Measurements from ENCODE around the gene TMOD2. TPM values are rescaled to one million over a fixed set of nuclear protein-coding genes. Genes with fewer than 3 reads are reported as not detected.

Gene TMOD2
- total RNA-seq, 1 donor = 9.8 TPM

DNA sequence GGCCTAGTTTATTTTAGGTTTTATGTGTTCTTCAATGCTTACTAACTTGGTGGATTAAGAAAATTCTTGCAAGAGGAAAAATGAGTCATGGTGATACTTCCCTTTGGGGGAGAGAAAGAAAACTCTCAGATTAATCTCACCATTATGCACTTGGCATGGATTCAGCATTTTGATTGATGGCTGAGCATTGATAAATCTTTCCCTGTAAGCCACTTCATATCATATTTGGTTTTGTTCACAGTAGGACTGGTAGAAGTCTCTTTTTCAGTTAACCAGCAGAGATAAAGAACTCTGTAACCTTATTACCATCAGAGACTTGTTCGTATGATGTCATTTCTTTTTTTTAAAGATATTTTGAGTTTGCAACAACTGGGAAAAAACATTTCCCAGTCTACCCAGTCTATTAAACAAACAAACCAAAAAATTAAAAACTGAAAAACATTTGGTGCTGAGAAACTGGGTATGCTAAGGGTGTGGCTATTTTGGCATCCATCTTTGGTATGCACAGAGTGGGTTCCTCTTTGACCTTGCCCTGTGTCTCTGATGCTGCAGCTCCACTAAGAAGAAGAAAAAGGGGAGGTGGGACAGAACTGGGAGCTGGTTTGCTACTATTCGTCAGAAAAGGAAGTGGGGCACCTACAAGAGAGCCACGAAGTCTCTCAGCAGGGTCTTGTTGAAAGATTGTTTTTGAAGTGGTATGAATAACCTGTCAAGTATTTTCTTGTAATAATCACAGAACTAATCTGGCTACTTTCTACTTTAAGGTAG, 95.2 kb downstream of the TMOD2 start:
- H3K27me3 ChIP-seq (ENCODE audit: insufficient read depth, low read length) = no peaks in the 10 kb centered on the region
- H3K4me1 ChIP-seq (ENCODE audit: insufficient read depth, low read length) = peaks cover 40% of the 10 kb centered on the region

DNA sequence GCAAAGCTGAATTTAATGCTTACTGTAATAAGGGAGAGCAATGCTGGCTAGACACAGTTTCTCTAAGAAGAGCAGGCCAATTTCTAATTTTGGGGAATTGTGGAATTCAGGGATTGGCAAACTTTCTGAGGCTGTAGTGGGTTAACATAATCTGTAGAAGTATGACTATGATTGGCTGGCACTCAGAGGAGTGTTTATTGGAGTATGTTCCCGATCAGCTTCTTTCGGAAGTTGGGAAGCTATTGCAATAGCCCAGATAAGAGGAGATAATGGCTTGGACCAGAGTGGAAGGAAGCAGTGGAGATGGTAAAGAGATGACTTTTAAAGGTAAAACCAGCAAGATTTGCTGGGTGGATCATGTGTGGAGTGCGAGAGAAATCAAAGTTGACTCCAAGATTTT, 97.4 kb downstream of the TMOD2 start:
- Histone ChIP-seq H3K27ac (ENCODE audit: low read depth, low read length) (no peak overlapping the region), H3K27me3 (ENCODE audit: insufficient read depth, low read length) (no peaks in the 10 kb centered on the region), H3K79me2 (ENCODE audit: insufficient read depth, low read length) (peaks cover 90% of the 10 kb centered on the region), H3K36me3 (ENCODE audit: insufficient read depth, low read length) (no peaks in the 10 kb centered on the region), H3K4me2 (ENCODE audit: insufficient read depth, low read length) (no peak overlapping the region), H2AFZ (ENCODE audit: low read length) (no peak overlapping the region), H3K4me1 (ENCODE audit: insufficient read depth, low read length) (peaks cover 28% of the 10 kb centered on the region), H4K20me1 (ENCODE audit: insufficient read depth, low read length) (peaks cover 38% of the 10 kb centered on the region), H3K4me3 (ENCODE audit: insufficient read depth, low read length) (no peak overlapping the region), H3K9me3 (ENCODE audit: low read depth, low read length) (no peaks in the 10 kb centered on the region)
- TF ChIP-seq, protein P1, sequence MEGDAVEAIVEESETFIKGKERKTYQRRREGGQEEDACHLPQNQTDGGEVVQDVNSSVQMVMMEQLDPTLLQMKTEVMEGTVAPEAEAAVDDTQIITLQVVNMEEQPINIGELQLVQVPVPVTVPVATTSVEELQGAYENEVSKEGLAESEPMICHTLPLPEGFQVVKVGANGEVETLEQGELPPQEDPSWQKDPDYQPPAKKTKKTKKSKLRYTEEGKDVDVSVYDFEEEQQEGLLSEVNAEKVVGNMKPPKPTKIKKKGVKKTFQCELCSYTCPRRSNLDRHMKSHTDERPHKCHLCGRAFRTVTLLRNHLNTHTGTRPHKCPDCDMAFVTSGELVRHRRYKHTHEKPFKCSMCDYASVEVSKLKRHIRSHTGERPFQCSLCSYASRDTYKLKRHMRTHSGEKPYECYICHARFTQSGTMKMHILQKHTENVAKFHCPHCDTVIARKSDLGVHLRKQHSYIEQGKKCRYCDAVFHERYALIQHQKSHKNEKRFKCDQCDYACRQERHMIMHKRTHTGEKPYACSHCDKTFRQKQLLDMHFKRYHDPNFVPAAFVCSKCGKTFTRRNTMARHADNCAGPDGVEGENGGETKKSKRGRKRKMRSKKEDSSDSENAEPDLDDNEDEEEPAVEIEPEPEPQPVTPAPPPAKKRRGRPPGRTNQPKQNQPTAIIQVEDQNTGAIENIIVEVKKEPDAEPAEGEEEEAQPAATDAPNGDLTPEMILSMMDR (IDR thresholded peaks at IDR 0.05; ENCODE audit: extremely low read depth, low read depth, low read length) = no peak
- no peak for DNase-seq (ENCODE audit: insufficient read length, low spot score, missing footprints)

More for the DNA sequence above, 95.2 kb downstream of the TMOD2 start:
- H3K27ac ChIP-seq (ENCODE audit: low read depth, low read length) = peak overlapping the region; percentile 62
- peaks cover 90% of the 10 kb centered on the region for H3K79me2 ChIP-seq (ENCODE audit: insufficient read depth, low read length)
- H3K36me3 ChIP-seq (ENCODE audit: insufficient read depth, low read length) = no peaks in the 10 kb centered on the region
- TF ChIP-seq, protein P1 (IDR thresholded peaks at IDR 0.05; ENCODE audit: extremely low read depth, low read depth, low read length) = no peak
- no peak for DNase-seq (ENCODE audit: insufficient read length, low spot score, missing footprints)
- peaks cover 41% of the 10 kb centered on the region for H4K20me1 ChIP-seq (ENCODE audit: insufficient read depth, low read length)
- H2AFZ ChIP-seq (ENCODE audit: low read length) = no peak overlapping the region
- H3K9me3 ChIP-seq (ENCODE audit: low read depth, low read length) = no peaks in the 10 kb centered on the region
- no peak overlapping the region for H3K4me3 ChIP-seq (ENCODE audit: insufficient read depth, low read length)
- peak overlapping the region; percentile 34 for H3K4me2 ChIP-seq (ENCODE audit: insufficient read depth, low read length)

DNA sequence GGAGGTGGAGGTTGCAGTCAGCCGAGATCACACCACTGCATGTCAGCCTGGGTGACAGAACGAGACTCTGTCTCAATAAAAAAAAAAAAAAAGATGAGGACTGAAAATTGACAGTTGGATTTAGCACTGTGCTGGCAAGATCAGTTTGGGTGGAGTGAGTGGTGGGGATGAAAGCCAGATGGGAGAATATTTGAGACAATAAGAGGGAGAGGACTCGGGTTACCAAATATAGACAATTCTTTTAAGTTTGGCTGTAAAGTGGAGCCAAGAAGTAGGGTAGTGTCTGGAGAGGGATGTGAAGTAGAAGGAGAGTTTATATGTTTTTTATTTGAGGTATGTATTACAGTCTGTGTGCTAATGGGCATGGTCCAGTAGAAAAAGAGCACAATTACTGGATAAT, 98.5 kb downstream of the TMOD2 start:
- TF ChIP-seq, protein P1 (IDR thresholded peaks at IDR 0.05; ENCODE audit: extremely low read depth, low read depth, low read length) = no peak
- Histone ChIP-seq H3K4me3 (ENCODE audit: insufficient read depth, low read length) (no peak overlapping the region), H3K27ac (ENCODE audit: low read depth, low read length) (no peak overlapping the region), H4K20me1 (ENCODE audit: insufficient read depth, low read length) (peaks cover 38% of the 10 kb centered on the region), H3K27me3 (ENCODE audit: insufficient read depth, low read length) (no peaks in the 10 kb centered on the region), H3K36me3 (ENCODE audit: insufficient read depth, low read length) (no peaks in the 10 kb centered on the region), H3K4me2 (ENCODE audit: insufficient read depth, low read length) (no peak overlapping the region), H3K4me1 (ENCODE audit: insufficient read depth, low read length) (peaks cover 23% of the 10 kb centered on the region), H3K79me2 (ENCODE audit: insufficient read depth, low read length) (peaks cover 90% of the 10 kb centered on the region), H2AFZ (ENCODE audit: low read length) (no peak overlapping the region), H3K9me3 (ENCODE audit: low read depth, low read length) (no peaks in the 10 kb centered on the region)
- DNase-seq (ENCODE audit: insufficient read length, low spot score, missing footprints) = no peak

DNA sequence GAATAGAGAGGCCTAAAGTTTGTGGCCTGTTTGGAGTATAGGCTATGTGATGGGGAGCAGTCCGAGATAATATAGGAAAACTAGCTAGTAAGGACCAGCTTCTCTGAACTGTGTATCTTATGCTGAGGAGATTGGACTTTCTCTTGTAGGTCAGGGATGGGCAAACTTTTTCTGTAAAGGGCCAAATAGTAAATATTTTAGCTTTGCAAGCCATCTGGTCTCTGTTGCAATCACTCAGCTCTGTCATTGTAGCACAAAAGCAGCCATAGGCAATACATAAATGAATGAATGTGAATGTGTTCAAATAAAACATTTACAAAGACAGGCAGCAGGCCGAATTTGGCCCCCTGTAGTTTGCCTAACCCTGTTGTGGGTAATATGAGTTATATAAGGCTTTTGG, 102.6 kb downstream of the TMOD2 start:
- Histone ChIP-seq H3K36me3 (ENCODE audit: insufficient read depth, low read length) (no peaks in the 10 kb centered on the region), H4K20me1 (ENCODE audit: insufficient read depth, low read length) (peaks cover 21% of the 10 kb centered on the region), H3K27me3 (ENCODE audit: insufficient read depth, low read length) (no peaks in the 10 kb centered on the region), H3K4me1 (ENCODE audit: insufficient read depth, low read length) (no peaks in the 10 kb centered on the region), H3K79me2 (ENCODE audit: insufficient read depth, low read length) (peaks cover 87% of the 10 kb centered on the region), H3K4me3 (ENCODE audit: insufficient read depth, low read length) (no peak overlapping the region), H2AFZ (ENCODE audit: low read length) (no peak overlapping the region), H3K4me2 (ENCODE audit: insufficient read depth, low read length) (no peak overlapping the region), H3K27ac (ENCODE audit: low read depth, low read length) (no peak overlapping the region), H3K9me3 (ENCODE audit: low read depth, low read length) (no peaks in the 10 kb centered on the region)
- no peak for DNase-seq (ENCODE audit: insufficient read length, low spot score, missing footprints)
- TF ChIP-seq, protein P1 (IDR thresholded peaks at IDR 0.05; ENCODE audit: extremely low read depth, low read depth, low read length) = no peak

Measured in osteoblast (primary cell).